DMS53 (cell line): ENCODE results near the gene WNT1.

Experiments
- DNase-seq: peaks from one replicate; lab custom pipeline; 2025; lab: John Stamatoyannopoulos, UW

The WNT1 gene

DNA sequence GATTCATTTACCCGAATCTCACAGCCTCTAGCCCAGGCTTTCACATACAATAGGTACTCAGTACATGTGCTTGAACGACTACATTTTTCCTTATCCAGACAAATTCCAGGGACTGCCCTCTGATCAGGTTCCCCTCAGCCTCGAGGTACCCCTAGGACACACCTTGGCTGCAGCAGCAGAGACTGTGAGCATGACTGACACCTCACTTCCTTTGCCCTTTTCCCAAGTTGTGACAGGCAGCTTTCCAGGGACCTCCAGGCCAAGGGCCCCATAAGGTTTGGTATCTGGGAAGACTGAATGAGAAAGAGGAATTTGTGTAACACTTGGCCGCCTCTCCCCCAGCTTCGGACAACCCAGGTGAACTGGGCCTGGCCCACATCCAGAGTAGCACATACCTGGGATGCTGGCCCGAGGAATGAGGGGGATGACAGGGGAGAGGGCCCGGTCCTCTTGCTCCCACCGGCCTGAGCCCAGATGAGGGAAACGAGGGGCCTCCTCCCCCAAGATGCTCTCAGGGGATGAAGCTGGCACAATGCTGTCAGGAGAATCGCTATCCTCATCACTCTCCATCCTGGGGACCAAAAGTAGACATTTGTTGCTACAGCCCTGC is 50.6 kb downstream of the WNT1 start:
- no peak for DNase-seq

GRCh38 chr12:49030119-49030518 is 52.0 kb downstream of the WNT1 start:
- no peak for DNase-seq

- DNase-seq: no peak
These were observed 52.8 kb downstream of the WNT1 start for GRCh38 chr12:49030714-49031572.

DNA sequence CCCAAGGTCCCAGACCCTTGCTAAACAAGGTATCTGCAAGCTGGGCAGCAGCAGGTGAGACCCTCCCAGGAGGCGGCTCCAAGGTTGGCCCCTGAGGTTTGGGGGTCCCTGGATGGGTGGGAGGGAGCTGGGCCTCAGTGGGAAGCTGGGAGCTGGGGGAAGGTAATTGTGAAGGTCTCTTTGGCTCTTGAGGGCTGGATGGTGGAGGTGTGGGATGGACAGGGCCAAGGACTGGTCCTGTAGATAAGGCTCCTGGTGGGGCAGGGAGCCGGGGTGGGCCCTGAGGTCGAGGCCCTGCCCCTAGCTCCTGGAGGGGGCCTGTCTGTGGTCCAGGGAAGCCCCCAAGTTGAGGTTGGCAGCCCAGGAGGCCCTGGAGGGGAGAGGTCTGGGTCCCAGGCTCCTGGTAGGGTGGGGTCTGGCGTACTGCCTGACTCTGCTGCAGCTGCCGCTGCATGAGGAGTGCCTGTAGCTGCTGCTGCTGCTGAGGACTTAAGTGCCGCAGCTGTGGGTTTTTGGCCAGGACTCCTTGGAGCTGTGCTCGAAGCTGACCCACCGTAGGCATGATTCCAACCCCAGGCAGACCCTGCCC is 53.5 kb downstream of the WNT1 start:
- DNase-seq: no peak
